ENCODE measurements around the gene DAB2.

- TF ChIP-seq CTCF (IDR thresholded peaks at IDR 0.05; ENCODE audit: low read length) (no peak), EZH2 (IDR thresholded peaks at IDR 0.05; ENCODE audit: borderline replicate concordance, low read length) (no peak)
These were observed 96.0 kb downstream of the DAB2 start for GRCh38 chr5:39328731-39329130.
